GM19395 (cell line): ENCODE results near the gene PBX3.

ENCODE experiments used
- ATAC-seq: cut with Tn5 transposase; IDR thresholded peaks from one replicate; pipeline ENCODE4 v1.9.1; 2021; ENCODE audit warnings: mild to moderate bottlenecking, moderate library complexity; ENCODE audit not compliant: unreplicated experiment

Gene PBX3

DNA sequence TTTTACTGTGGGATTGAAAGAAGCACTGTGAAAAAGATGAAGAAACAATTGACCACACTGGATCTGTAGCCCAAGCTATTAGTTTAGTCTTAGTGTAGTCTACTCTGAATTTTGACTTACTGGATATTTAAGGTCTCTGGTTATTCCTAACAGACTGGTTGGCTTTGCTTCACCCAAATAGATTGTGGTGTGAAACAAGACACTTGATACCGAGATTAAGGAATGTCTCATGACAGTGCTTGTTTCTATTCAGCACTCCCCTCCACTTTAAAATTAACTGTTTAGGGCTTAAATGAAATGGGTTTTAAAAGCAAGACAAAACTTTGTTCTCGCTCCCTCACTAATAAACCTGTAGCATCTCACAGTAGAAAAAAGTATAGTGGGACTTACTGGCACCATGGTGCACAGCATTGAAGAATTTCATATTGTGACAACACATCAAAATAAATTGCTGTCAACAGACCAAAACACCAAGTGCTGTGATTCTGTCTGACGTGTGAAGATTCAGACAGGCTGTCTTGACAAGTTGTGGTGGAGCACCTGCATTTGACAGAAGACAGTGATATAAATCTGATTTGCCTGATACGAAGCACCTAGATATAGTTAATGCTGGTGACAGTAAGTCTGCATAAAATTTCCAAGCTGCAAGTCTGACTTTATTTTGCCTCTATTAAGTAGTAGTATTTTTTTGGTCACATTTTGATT is 73.1 kb downstream of the PBX3 start:
- no peak for ATAC-seq

DNA sequence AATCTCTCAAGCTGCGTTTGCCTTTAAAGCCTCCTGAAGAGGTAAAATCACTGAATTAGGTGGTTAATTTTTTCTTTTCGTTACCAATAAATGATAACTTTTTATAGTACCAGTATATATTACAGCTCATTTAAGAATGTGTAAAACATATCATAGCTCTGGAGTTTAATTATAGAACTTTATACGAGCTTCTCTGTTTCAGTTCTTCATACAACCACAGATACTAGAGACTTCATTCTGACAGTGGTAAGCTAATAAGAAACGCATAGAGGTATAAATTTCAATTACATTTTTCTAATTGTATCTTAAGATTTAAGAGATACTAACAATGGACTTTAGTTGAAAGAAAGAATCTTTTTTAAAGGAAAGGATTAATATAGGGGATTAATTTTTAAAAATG is 73.9 kb downstream of the PBX3 start:
- ATAC-seq: peak; percentile 59

DNA sequence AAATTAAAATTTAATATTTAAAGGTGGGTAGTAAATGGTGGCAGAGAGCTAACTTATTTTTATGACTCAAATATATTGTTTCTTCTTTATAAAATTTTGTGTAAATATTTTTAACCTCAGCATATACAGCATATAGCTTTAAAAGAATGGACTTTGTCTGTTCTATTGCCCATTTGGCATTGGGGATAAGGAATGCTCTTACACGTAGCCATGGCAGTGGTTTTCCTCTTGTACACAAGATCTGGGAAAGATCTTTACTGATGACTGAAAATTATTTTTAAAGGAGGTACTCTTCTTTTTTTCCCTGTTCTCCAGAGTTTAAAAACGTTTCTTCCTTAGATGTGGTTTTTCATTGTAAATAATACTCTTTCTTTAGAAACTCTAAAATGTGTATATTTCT is 75.0 kb downstream of the PBX3 start:
- no peak for ATAC-seq

DNA sequence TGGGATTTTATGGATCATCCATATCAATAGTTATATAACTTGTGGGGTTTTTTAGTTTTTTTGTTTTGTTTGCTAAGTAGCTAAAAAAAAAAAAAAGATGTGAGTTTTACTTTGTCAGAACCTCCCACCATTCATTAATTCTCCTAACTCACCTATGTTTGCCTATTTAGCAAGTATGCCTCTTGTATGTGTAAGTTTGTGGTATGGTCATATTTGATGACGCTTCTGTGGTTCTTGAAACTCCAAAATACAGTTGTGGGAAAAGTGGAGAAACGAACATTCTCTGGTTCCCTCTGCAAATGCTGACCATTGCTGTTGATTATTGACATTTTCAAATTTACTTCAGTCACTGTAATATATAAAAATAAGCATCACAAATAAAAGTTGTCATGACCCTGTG is 75.7 kb downstream of the PBX3 start:
- ATAC-seq: no peak

DNA sequence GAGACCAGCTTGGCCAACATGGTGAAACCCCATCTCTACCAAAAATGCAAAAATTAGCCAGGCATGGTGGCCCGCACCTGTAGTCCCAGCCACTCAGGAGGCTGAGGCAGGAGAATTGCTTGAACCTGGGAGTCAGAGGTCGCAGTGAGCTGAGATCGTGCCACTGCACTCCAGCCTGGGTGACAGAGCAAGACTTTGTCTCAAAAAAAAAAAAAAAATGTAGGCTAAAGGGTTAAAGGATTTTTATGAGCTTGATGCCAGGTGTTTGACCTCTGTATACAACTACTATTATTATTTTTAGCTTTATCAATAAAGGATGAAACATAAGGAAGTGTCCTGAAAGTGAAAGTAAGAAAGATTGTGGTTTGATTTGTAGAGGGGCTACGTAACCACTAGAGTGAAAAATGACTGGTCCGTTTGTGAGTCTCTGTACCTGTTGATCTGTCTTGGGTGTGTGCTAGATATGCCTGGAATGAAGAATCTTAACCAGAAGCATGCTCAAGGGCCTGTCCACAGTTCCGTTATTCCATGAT is 76.8 kb downstream of the PBX3 start:
- peak; percentile 69 for ATAC-seq

DNA sequence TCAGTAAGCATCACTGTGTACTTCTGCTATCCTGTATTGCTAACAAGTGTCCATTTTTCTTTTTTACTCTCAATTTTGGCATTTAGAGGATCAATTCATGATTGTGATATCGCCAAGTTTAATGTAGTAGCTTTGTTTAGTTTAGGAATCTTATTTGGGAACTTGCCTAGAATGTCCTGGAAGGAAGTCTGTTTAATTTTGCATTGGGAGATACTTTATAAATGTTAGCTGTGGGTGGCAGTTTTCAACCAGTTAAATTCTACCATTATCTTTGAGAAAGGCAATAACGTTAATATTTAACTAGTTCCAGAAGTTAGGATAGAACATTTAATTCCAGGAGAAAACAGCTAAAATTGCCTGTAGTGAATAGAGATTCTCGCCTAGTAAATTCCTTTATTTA is 78.6 kb downstream of the PBX3 start:
- ATAC-seq: no peak

DNA sequence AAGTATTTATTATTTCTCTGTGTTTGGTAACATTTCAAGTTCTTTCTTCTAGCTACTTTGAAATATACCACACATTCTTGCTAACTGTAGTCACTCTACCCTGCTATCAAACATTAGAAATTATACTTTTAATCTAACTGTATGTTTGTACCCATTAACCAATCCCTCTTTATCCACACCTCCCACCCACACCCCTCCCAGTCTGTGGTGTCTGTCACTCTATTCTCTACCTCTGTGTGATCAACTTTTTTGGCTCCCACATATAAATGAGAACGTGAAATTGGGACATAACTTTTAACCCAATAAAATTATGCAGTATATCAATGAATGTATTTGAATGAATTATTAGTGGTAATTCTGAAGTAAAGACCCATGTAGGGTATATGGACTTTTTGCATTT is 79.7 kb downstream of the PBX3 start:
- ATAC-seq: no peak

DNA sequence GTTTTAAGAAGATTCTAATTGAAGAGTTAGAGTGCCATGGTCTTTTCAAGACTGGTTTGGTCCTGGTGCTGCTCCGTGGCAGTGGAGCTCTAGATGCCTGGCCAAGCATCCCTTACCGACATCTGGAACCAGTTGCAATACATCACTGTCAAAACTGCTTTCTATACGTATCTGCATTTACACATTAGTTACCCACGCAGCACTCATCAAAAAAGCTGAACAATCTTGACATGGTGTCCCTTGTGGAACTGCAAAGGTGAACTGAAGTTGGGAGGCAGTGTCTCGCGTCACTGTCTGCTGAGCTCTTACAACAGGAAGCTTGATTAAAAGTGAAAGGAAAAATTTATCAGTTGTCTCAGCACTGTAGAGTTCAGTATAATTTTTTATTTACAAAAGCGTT is 82.6 kb downstream of the PBX3 start:
- ATAC-seq: peak; percentile 66

DNA sequence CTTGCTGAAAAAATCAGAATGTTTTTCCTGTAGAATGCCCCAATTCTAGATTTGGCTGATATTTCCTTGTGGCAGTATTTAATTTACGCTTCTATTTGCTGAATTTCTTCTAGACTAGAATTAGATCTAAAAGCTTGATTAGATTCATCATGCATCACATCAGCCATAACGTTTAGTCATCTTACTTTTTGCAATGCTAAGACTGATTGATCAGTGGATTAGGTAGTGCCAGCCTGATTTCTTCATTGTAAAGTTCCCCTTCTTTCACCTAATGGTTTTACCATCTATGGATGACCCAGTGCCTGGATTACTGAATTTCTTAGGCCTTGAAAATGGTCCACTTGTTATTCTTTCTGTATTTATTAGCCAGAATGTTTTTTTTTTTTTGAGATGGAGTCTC is 83.9 kb downstream of the PBX3 start:
- no peak for ATAC-seq

DNA sequence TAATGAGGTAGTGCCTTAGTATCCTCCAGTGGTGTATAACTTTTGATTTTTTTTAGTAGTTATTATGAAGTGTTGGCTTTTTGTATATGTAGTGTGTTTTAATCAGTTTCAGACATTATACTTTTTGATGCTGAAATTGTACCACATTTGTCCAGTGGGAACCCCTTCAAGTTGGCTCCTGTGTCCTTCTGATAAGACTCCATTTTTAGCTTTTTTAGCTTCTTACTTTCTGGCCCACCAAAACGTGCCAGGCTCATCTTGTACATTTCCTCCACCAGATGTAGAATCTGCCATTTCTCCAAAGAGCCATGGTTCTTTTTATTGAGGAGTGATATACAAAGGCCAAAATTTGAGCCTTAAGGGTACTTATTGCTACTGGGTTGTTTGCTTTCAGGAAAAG is 84.4 kb downstream of the PBX3 start:
- no peak for ATAC-seq

DNA sequence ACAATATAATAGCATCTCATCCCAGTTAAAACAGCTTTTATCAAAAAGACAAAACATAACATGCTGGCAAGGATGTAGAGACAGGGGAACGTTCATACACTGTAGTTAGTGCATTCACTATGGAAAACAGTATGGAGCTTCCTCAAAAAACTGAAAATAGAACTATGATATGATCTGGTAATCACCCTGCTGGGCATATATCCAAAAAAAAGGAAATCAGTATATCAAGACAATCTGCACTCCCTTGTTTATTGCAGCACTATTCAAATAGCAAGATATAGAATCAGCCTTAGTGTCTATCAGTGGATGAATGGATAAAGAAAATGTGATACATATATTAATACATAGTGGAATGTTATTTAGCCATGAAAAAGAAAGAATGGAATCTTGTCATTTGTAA is 88.5 kb downstream of the PBX3 start:
- ATAC-seq: no peak

DNA sequence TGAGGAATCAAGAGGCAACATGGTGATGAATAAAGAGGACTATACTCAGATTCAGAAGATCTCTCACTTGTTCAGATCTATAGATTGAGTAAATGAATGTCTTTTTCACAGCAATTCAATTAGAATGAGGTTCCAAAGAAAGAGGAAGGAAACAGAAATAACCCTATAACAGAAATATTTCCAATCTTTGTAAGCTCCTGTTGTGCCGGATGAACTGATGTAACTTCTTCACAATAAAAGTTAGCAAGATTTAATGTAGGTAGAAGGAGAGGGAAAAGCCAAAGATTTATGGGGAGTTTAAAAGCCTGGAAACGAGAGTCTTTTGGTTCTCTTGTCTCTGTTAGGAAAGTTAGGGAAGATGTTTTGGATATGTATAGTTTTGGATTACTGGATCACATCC is 92.1 kb downstream of the PBX3 start:
- no peak for ATAC-seq

DNA sequence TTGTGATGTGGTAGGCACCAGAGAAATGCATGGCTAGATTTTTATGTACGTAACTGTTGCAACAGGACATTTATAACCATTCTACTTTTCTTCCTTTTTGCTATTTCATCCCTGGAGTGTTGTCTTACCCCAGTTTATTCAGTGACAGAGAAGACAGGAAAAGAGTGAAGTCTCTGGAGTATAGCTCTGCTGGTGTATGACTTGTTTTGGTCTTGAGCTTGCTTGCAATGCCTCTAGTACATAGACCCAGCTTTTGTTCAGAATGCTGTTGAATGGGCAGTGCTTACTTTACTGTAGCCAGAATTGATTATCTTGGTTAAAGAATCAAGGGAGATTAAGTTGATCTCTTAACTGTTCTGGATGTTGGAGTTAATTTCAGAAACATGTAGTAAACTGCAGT is 94.3 kb downstream of the PBX3 start:
- no peak for ATAC-seq

DNA sequence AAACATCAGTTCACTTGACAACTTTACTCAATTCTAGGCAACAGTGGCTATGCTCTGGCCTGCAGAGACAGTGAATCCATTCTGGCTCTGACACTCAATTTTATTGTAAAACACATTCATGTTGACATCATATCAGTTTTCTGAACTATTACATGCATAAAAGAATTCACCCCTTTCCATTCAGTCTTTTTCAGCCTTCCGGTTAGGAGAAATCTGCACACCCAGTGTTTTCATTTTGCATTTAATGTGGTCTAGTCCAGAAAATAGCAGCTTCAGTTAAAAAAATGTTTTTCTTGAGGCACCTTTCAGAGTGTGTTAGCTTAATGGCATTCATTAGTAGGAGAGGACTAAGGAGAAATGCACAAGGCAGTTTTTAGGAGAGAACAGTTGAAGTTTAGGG is 95.1 kb downstream of the PBX3 start:
- ATAC-seq: no peak

DNA sequence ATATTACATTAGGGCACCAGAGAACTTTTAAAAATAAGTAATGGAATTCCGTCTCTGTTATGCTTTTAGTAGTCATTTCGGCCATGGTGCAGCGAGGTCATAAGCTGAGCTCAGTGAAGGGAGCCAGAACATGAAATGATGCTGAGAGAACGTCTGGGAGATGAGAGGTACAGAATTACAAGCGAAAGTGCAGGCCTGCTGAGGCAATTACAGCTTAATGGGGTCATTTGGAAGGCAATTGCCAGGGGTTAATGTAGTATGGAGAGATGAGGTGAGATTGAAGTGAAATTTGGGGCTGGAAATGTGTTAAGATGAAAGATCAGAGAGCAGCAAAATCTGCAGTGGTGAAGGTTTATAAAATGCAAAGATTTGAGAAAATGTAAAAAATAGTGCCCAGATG is 96.5 kb downstream of the PBX3 start:
- no peak for ATAC-seq

DNA sequence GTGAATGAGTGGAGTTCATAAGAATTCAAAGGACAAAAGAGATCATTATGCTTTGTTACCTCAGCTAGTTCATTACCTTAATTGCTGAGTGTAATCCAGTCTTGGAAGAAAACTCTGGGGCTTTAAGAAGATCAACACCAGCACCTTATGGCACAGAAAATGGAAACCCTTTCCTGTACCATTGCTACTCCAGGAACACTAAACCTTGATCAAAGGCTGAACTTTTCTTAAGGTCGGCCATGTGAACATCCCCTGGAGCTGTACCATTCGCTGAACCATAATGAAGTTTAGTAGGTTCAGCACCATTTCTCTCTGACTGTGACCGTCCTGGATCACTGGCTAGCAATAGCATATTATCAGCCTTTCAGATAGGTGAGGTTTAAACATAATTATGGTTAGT is 97.4 kb downstream of the PBX3 start:
- ATAC-seq: no peak

DNA sequence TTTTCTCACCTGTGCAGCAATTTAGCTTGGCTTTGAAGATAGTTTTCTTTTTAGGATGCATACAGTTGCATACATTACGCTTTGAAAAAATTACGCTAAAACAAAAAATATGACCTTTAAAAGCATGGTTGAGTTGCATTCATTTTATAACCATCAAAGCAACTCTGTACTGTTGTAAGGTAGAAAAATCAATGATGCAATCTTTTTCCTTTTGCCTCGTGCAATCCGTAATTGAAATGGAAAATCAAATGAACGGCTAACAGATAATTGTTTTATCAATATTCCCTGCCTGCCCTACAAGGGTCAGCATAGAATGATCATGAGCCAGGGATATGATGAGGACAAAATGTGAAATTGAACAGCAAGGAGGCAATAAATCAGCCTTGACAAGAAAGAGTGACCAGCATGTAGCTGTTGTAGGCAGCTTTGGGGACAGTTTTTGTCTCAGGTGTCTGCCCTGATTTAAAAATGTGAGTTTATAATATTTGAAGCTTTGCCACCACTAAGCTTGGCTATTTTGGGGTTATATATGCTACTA is 98.2 kb downstream of the PBX3 start:
- no peak for ATAC-seq

DNA sequence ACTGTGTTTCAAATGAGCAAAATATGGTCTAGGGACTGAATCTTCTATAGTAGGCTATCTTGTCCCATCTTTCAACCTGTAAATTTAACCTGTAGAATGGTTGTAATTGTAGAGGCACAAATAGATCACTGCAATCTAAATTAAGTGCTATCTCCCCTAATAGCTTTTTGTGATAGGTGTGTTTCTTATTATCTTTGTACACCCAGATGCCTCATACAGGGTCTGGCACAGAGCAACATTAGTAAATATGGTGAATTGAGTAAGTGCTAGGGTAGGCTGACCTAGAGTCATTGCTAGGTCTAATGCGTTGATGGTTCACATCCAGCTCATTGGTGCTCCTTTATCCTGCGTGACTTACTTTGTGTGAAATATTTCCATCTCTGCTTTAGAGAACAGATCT is 100.6 kb downstream of the PBX3 start:
- no peak for ATAC-seq

DNA sequence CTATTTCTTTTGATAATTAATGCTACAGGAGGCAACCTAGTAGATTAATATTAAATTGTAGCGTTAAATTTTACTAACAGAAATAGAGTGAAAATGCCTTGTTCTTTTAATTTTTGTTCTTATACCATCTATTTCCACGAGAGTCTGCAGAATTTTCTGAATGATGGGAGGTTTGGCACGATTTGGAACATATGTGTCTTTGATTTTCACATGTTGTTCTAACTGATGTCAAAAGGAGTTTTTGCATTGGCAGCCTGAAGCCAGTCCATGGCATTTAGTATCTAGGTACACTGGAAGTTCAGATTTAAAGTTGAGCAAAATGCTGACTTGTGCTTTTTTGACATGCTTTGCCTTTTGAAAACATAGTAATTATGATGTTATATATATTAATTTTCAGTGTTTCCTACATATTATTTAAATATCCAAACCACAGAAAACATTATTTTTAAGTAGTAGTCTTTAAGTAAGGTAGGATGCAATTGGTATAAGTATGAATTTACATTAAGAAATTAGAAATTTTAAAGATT is 103.0 kb downstream of the PBX3 start:
- ATAC-seq: no peak

DNA sequence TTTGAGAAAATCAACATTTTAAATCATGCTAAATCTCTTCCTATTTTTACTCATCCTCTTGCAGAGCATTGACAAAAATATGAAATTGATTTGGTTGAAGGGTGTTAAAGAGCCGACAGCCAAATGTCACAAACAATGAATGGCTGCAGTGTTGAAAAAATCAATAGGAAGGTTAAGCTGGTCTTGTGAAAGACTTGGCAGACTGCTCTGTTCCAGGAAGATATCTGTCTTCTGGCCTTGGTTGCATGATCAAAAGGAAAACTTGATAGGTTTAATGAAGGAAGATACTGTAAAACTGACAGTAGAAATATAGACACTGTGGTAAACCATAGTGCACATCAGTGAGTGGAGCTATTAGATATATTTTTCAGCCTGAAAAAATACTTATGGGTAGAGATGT is 103.6 kb downstream of the PBX3 start:
- no peak for ATAC-seq

DNA sequence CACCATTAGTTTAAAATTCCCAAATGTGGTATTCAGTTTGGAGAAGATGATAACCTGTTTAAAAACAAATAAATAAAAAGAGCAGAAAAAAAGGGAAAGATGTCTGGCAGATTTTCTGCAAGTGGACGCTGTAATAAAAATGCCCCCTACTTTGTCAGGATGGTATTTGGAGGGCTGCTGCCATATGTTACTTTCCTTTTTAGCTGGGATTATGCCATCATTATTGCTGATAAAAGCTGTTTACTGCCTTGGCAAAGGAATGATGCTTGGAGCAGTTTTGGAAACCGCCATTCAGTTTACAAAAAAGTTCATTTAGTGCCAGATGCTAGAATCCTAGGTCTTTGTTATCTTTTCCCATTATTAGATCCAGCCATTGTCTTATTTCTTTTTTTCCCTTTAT is 104.8 kb downstream of the PBX3 start:
- no peak for ATAC-seq

DNA sequence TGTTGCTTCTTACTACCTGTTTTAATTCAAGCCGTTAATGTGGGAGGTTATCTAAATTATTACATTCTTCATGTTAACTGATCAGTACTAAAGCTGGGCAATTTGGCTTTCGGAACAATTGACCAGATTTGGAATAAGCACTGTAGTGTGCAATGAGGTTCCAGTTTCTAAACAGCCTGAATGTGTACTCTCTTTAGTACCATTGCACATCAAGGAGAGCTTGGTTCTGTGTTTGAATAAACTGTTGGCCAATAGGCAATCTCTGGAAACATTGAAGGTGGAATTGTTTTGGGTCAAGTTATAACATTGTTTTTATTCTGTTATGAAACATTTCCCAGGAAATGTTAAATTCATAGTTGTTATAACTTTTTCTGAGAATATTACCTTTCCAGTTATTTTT is 105.2 kb downstream of the PBX3 start:
- ATAC-seq: no peak
